Choroid plexus epithelial cell (primary cell): ENCODE measurements around the gene RDH8.

Experiments used
- DNase-seq: peaks from one replicate; pipeline ENCODE4 v3.0.0-alpha.2; 2010; ENCODE audit warnings: low read depth
- H3K4me3 ChIP-seq: 2 replicates; pipeline ENCODE4 v1.5.1; 2011; ENCODE audit warnings: low read depth, mild to moderate bottlenecking, control low read depth, low read length, moderate library complexity
- CTCF ChIP-seq: conservative IDR thresholded peaks from 2 replicates; pipeline ENCODE4 v1.5.1; 2011; ENCODE audit warnings: low read depth, mild to moderate bottlenecking, control low read depth, inconsistent platforms, low read length, moderate library complexity

The RDH8 gene

GRCh38 chr19:9991425-9992191 lies 21.7 kb upstream of the RDH8 start:
- H3K4me3 ChIP-seq, result no peak overlapping the region
- DNase-seq, result no peak
- no peak for TF ChIP-seq CTCF

- H3K4me3 ChIP-seq, result no peak overlapping the region
- DNase-seq, result no peak
- no peak for TF ChIP-seq CTCF
These were observed 18.2 kb upstream of the RDH8 start for GRCh38 chr19:9995084-9995483.

- no peak overlapping the region for H3K4me3 ChIP-seq
- no peak for DNase-seq
- no peak for TF ChIP-seq CTCF
These were observed 17.3 kb upstream of the RDH8 start for GRCh38 chr19:9995999-9996398.

GRCh38 chr19:9996541-9996940 lies 16.7 kb upstream of the RDH8 start:
- DNase-seq, result no peak
- no peak for TF ChIP-seq CTCF
- no peak overlapping the region for H3K4me3 ChIP-seq

- peak; percentile 92 for TF ChIP-seq CTCF
- DNase-seq, result peak; percentile 73
These were observed 13.0 kb upstream of the RDH8 start for GRCh38 chr19:10000171-10000826.

GRCh38 chr19:10001899-10002298 lies 11.4 kb upstream of the RDH8 start:
- H3K4me3 ChIP-seq, result no peak overlapping the region
- DNase-seq, result peak; percentile 14
- peak; percentile 62 for TF ChIP-seq CTCF

More at GRCh38 chr19:10000171-10000826, 13.0 kb upstream of the RDH8 start:
- no peak overlapping the region for H3K4me3 ChIP-seq

GRCh38 chr19:10003271-10003670 lies 10.0 kb upstream of the RDH8 start:
- no peak overlapping the region for H3K4me3 ChIP-seq
- TF ChIP-seq CTCF, result no peak

More at GRCh38 chr19:10003271-10003670, 10.0 kb upstream of the RDH8 start:
- DNase-seq, result no peak
